Heart right ventricle (tissue), 16 donors: ENCODE results near the gene FMNL3. TPM values are rescaled to one million over a fixed set of nuclear protein-coding genes. Genes with fewer than 3 reads are reported as not detected.

Source experiments
- ATAC-seq, 8 donors: fragments of 200-7000 bp; cut with Tn5 transposase; one replicate each; pipeline ENCODE4 v1.9.1; 2020; ENCODE audit warnings: mild to moderate bottlenecking in 8 of 8, moderate library complexity in 8 of 8, moderate number of reproducible peaks in 1 of 8
- DNase-seq, 2 donors: peaks; one replicate each; pipeline ENCODE4 v3.0.0-alpha.2; 2020
- H3K27ac ChIP-seq, 10 donors: fragments of 200-600 bp; sonication (generic) in 2 of 10; one replicate each; pipeline versions ENCODE4 v1.5.0 to v1.8.0; 2020 to 2022; ENCODE audit warnings: mild to moderate bottlenecking in 3 of 10
- H3K27me3 ChIP-seq, 7 donors: fragments of 200-600 bp; one replicate each; pipeline ENCODE4 v1.8.0; 2021 to 2022; ENCODE audit warnings: mild to moderate bottlenecking in 2 of 7
- H3K36me3 ChIP-seq, 9 donors: fragments of 200-600 bp; sonication (generic) in 1 of 9; one replicate each; pipeline versions ENCODE4 v1.5.0 to v1.8.0; 2020 to 2022; ENCODE audit warnings: mild to moderate bottlenecking in 2 of 9
- H3K4me1 ChIP-seq, 9 donors: fragments of 200-600 bp; sonication (generic) in 1 of 9; one replicate each; pipeline versions ENCODE4 v1.5.0 to v1.8.0; 2020 to 2022; ENCODE audit warnings: mild to moderate bottlenecking in 4 of 9
- H3K4me3 ChIP-seq, 10 donors: fragments of 200-600 bp; sonication (generic) in 2 of 10; one replicate each; pipeline versions ENCODE4 v1.5.0 to v1.8.0; 2020 to 2022; ENCODE audit warnings: mild to moderate bottlenecking in 7 of 10, moderate library complexity in 2 of 10
- H3K9me3 ChIP-seq, 11 donors: fragments of 200-600 bp in 10 of 11; sonication (generic) in 2 of 11; one replicate each; pipeline versions ENCODE4 v1.5.0 to v1.8.0; 2013 to 2022; ENCODE audit warnings: mild to moderate bottlenecking in 2 of 11, control low read depth in 1 of 11, moderate library complexity in 1 of 11
- CTCF ChIP-seq, 9 donors: fragments of 200-600 bp; sonication (generic) in 2 of 9; IDR thresholded peaks; one replicate each; pipeline versions ENCODE4 v1.5.0 to v1.8.0; 2021 to 2022; ENCODE audit warnings: antibody characterized with exemption in 9 of 9, mild to moderate bottlenecking in 5 of 9, moderate library complexity in 1 of 9
- WGBS, 2 donors: extraction: QIAGEN DNeasy Blood & Tissue Kit; methylation state at CpG; one replicate each; pipeline ENCODE4 v1.1.7; 2013; ENCODE audit warnings: inconsistent platforms in 1 of 2; 5-methylcytosine and 5-hydroxymethylcytosine counted together
- intact Hi-C, 10 donors: fragments of 100-400 bp; cut with DNase I; formaldehyde crosslinking; loops; one replicate each; pipeline versions ENCODE4 v1.11.1 to v1.14.2; 2022
- polyA plus RNA-seq, 2 donors: library from polyadenylated mRNA; stranded (reverse); fragments of 200-250 nt; gene quantifications; one replicate each; pipeline ENCODE4 v1.2.3, GENCODE V29; 2013
- total RNA-seq, 10 donors: library from RNA; stranded (reverse); fragmentation: NEBNext Ultra II Directional in 3 of 10; extraction: Animal tissue kit (Norgen Biotek cat#: 25700) in 3 of 10; gene quantifications; one replicate each; pipeline versions ENCODE4 v1.2.1 to v1.2.4, GENCODE V29; 2021 to 2023
- donor health status: Arrhythmogenic right ventricular cardiomyopathy.
- donor health status: ischemic (EF 13 %, LVEDD 7.1; RV severe dilation, severe dysfunction).
- donor health status: healthy with polysubstance abuse.
- donor health status: DM: no; HTN: yes; CAD: no.
- donor health status: DM: no; HTN: no; CAD: no.
- donor health status: ischemic (EF 25% LVEDD 6.9; RV normal size, moderate dysfunction).
- donor health status: ischemic (EF 25% LVEDD 5.7; RV mildly dilated, moderate dysfunction).
- donor health status: healthy.
- donor health status: DM: yes; HTN: yes; CAD: no.
- donor health status: Ischemic cardiomyopathy.
- donor health status: ischemic (EF 35%, LVEDD 5.7; RV mildly dilated, moderate dysfunction).
- donor health status: nonischemic (EF 11% LVEDD 7.7; RV severe dilation, severe dysfunction).
- donor health status: DM: yes; HTN: yes; CAD: no.
- donor health status: PGD.
- donor health status: ischemic (EF 29% LVEDD 5.4; RV normal size, mild dysfunction).
- donor health status: nonischemic (EF 23%, LVEDD 6.1; RV moderate dilation, normal function).

FMNL3 gene
- total and polyA plus RNA-seq, 12 donors, result 5.7 to 19.6 (median 11.3) TPM

DNA sequence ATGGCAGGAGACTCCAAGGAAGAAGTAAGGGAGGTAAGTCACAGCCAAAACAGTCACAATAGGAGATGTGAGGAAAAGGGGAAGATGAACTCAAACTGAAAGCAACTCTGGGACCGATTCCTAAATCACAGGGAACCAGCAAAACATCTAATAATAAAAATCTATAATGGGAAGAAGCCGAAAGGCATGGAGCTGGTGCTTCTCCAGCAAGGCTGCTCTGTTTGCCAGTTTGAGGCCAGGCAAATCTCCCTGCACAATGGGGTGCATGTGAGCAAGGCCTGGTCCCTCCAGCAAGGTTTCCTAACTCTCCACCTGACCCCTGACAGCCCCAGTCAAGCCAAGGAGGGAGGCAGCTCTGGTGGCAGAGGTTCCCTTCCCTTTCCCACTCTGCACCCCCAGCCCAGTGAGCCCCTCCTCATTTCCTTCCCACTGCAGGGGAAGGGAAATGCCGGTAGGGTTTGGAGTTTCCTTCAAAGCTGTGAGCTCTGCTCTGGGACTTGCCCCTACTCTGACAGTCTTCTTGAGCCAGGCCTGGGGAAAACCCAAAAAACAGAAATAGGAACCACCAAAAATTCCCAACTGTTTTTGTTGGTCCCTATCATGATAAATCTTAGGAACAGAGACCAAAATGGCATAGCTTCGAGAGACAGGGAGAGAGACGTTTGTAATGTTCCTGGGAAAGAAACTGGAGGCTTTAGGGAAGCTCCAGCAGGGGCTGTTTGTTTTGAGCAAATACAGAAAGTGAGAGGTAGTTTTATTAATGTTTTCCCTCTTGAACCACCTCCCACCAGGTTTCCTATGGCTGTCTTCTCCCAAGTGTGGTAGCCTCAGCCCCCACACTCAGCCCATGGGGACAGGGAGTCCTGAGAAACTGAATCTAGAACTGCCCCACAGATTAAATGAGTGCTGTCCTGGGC is 34.6 kb downstream of the FMNL3 start:
- Histone ChIP-seq H3K4me3 (peak overlapping the region in 3 of 10 donors; percentile 1 to 13 (median 8)), H3K36me3 (no peaks in the 10 kb centered on the region), H3K27ac (peak overlapping the region; percentile 81 to 97 (median 94)), H3K9me3 (no peaks in the 10 kb centered on the region), H3K27me3 (no peaks in the 10 kb centered on the region), H3K4me1 (peaks cover 40 to 99% (median 76%) of the 10 kb centered on the region in 9 donors)
- intact Hi-C loops, result loop anchor here in 7 of 10 donors (1.0 to 5.0 kb wide), 3 partner anchors 34 to 35 kb away; partner anchors contain the start of gene FMNL3 (in 7 of the 7)
- peak in 1 of 2 donors; percentile 42 for DNase-seq
- TF ChIP-seq CTCF (IDR thresholded peaks at IDR 0.05), result no peak
- ATAC-seq, result peak in 5 of 8 donors; percentile 2 to 37 (median 18)
- 25 to 44% methylated on average over 5 of the region's 5 CpGs for WGBS, 2 donors

GRCh38 chr12:49671031-49671765 is 36.0 kb downstream of the FMNL3 start:
- 42 to 52% methylated on average over 5 of the region's 5 CpGs for WGBS, 2 donors
- no peak for TF ChIP-seq CTCF (IDR thresholded peaks at IDR 0.05)
- intact Hi-C loops, result loop anchor here in 5 of 10 donors (5.0 kb wide), 1 partner anchor 36 kb away; the partner anchor contains the start of gene FMNL3 (in 5 of the 5)
- ATAC-seq (no peak), DNase-seq (no peak)
- Histone ChIP-seq H3K27me3 (no peaks in the 10 kb centered on the region), H3K4me3 (no peak overlapping the region), H3K4me1 (peaks cover 40 to 99% (median 73%) of the 10 kb centered on the region in 9 donors), H3K36me3 (no peaks in the 10 kb centered on the region), H3K27ac (peak overlapping the region; percentile 81 to 97 (median 94)), H3K9me3 (no peaks in the 10 kb centered on the region)

- peaks cover 37 to 99% (median 73%) of the 10 kb centered on the region in 9 donors for H3K4me1 ChIP-seq
Measured at GRCh38 chr12:49669796-49670195, 37.4 kb downstream of the FMNL3 start.

More at GRCh38 chr12:49669796-49670195, 37.4 kb downstream of the FMNL3 start:
- WGBS, 2 donors, result 70 to 81% methylated on average over 4 of the region's 4 CpGs
- H3K36me3 ChIP-seq, result peaks cover 0 to 10% (median 0%) of the 10 kb centered on the region in 9 donors
- intact Hi-C loops, result loop anchor here in 5 of 10 donors (5.0 kb wide), 1 partner anchor 38 kb away; the partner anchor contains the start of gene FMNL3 (in 5 of the 5)
- no peak for TF ChIP-seq CTCF (IDR thresholded peaks at IDR 0.05)
- DNase-seq (no peak), ATAC-seq (no peak)
- H3K27ac ChIP-seq, result peak overlapping the region in 5 of 10 donors; percentile 91 to 97 (median 96)
- no peaks in the 10 kb centered on the region for H3K9me3 ChIP-seq
- H3K27me3 ChIP-seq, result no peaks in the 10 kb centered on the region
- no peak overlapping the region for H3K4me3 ChIP-seq
